Stimulated activated naive CD8-positive, alpha-beta T cell treated with anti-CD3 and anti-CD28 coated beads, Interleukin-15, amount 100 ng/mL, for 72 hours (primary cell): ENCODE data around the gene ACTR3.

Source experiments
- ATAC-seq: fragments of 150-1000 bp; cut with Tn5 transposase; 2 replicates; pipeline ENCODE4 v1.10.0; 2021; ENCODE audit warnings: mild to moderate bottlenecking, moderate library complexity
- DNase-seq, 2 donors: peaks; one replicate each; pipeline ENCODE4 v3.0.0; 2021 to 2022
- H3K27ac Mint-ChIP-seq, 2 donors: one replicate each; pipeline ENCODE4 v1.8.0; 2022; ENCODE audit warnings: mild to moderate bottlenecking in 2 of 2, mixed read lengths in 2 of 2, moderate library complexity in 2 of 2
- H3K27me3 Mint-ChIP-seq: one replicate; pipeline ENCODE4 v1.8.0; 2022; ENCODE audit warnings: mixed read lengths
- H3K4me1 Mint-ChIP-seq: one replicate; pipeline ENCODE4 v1.8.0; 2022; ENCODE audit warnings: mild to moderate bottlenecking, mixed read lengths
- H3K4me3 Mint-ChIP-seq, 2 donors: one replicate each; pipeline ENCODE4 v1.8.0; 2022; ENCODE audit warnings: mild to moderate bottlenecking in 2 of 2, mixed read lengths in 2 of 2, moderate library complexity in 1 of 2
- H3K9me3 Mint-ChIP-seq, 2 donors: one replicate each; pipeline ENCODE4 v1.8.0; 2022; ENCODE audit warnings: mixed read lengths in 2 of 2

The ACTR3 gene

GRCh38 chr2:114011713-114012112, 121.8 kb downstream of the ACTR3 start:
- H3K27ac Mint-ChIP-seq: no peak overlapping the region
- no peak for ATAC-seq
- H3K4me1 Mint-ChIP-seq: no peaks in the 10 kb centered on the region
- peaks cover 13% of the 10 kb centered on the region for H3K27me3 Mint-ChIP-seq
- no peaks in the 10 kb centered on the region for H3K9me3 Mint-ChIP-seq
- DNase-seq: no peak
- no peak overlapping the region for H3K4me3 Mint-ChIP-seq
